ENCODE data around the gene P3H2.

The P3H2 gene

GRCh38 chr3:190125436-190126068 lies 4.9 kb upstream of the P3H2 start:
- DNase-seq (ENCODE audit: low read depth): no peak

DNA sequence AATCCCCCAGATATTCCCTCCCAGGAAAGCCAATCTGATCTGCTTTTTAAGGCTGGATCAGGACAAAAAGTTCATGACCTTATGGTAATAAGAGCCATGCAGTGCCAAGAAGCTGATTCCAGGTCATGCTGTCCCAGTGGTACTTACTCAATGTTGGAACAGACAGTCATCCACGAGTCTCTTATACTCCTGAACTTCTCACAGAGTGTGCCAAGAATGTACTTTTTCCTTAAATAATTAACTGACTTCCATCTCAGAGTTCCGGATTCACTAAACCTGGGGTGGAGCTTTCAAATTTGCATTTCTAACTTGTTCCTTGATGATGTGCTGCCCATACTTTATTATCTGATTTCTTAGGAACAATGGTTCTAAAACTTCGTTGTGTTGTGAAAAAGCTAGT lies 3.4 kb upstream of the P3H2 start:
- DNase-seq (ENCODE audit: low read depth): no peak

- DNase-seq (ENCODE audit: low read depth): no peak
Measured at GRCh38 chr3:190122198-190122771, 1.6 kb upstream of the P3H2 start.

- no peak for DNase-seq (ENCODE audit: low read depth)
Measured at GRCh38 chr3:190121383-190121782, 686 bp upstream of the P3H2 start.

GRCh38 chr3:190121061-190121377 lies 322 bp upstream of the P3H2 start:
- no peak for DNase-seq (ENCODE audit: low read depth)

- no peak for DNase-seq (ENCODE audit: low read depth)
Measured at GRCh38 chr3:190119461-190120268, 1.0 kb downstream of the P3H2 start.

DNA sequence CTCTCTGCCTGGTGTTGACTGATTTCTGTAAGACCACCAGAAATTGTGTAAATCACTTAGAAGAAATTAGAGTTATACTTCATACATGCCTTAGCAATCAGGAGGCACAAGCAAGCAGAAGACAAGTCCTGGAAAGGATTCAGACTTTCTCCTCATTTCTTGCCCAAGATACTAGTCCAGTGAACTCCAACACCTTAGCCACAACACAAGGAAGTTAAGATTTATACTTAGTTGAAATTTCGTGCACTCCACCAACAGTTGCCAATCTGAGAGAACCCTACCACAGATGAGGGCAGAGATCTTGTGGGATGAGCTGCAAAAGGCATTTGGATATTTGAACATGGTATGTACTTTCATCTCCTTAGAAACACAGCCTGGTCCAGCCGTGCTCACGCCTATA lies 2.3 kb downstream of the P3H2 start:
- no peak for DNase-seq (ENCODE audit: low read depth)

- DNase-seq (ENCODE audit: low read depth): no peak
Measured at GRCh38 chr3:190117981-190118380, 2.7 kb downstream of the P3H2 start.

- DNase-seq (ENCODE audit: low read depth): no peak
Measured at GRCh38 chr3:190116551-190117067, 4.1 kb downstream of the P3H2 start.

GRCh38 chr3:190110826-190111225 lies 9.9 kb downstream of the P3H2 start:
- DNase-seq (ENCODE audit: low read depth): no peak

DNA sequence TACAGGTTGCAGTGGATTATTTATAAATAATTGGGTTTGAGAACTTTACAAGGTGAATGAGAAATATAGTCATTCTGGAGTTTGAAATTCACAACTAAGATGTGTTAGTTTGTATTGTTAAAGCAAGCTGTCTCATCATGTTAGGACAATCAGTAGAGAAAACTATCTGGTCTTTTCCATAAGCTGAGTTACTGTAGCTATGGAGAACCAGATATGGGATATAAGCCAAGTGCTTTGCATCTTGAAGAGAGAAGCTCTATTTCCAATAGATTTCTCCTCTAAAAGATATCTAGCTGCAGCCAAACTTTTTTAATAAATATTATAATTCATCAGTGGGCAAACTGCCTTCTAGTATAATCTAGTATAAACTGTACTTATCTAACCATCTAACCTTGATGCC lies 11.3 kb downstream of the P3H2 start:
- DNase-seq (ENCODE audit: low read depth): no peak

GRCh38 chr3:190108804-190109203 lies 11.9 kb downstream of the P3H2 start:
- DNase-seq (ENCODE audit: low read depth): no peak

- no peak for DNase-seq (ENCODE audit: low read depth)
Measured at GRCh38 chr3:190105876-190106275, 14.8 kb downstream of the P3H2 start.

GRCh38 chr3:190101320-190102011 lies 19.2 kb downstream of the P3H2 start:
- DNase-seq (ENCODE audit: low read depth): no peak

DNA sequence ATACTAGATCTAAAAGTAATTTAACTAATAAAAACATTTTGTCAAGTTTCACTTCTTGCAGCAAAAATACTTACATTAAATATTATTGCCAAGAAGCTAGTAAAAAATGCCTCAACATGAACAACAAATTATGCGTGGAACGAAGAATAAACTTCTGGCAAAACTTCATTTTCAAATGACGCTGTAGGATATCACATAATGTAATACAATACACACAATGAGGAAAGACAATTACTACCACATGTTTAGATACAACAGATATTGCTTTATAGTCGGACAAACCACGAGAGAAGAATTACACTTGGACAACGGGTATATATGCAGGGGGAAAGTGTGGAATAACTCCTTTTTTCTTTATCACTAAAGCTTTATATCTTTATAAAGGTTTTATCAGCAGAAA lies 21.6 kb downstream of the P3H2 start:
- DNase-seq (ENCODE audit: low read depth): no peak

GRCh38 chr3:190097617-190098016 lies 23.1 kb downstream of the P3H2 start:
- no peak for DNase-seq (ENCODE audit: low read depth)

- DNase-seq (ENCODE audit: low read depth): no peak
Measured at GRCh38 chr3:190097025-190097424, 23.7 kb downstream of the P3H2 start.

GRCh38 chr3:190096345-190096744 lies 24.4 kb downstream of the P3H2 start:
- no peak for DNase-seq (ENCODE audit: low read depth)

DNA sequence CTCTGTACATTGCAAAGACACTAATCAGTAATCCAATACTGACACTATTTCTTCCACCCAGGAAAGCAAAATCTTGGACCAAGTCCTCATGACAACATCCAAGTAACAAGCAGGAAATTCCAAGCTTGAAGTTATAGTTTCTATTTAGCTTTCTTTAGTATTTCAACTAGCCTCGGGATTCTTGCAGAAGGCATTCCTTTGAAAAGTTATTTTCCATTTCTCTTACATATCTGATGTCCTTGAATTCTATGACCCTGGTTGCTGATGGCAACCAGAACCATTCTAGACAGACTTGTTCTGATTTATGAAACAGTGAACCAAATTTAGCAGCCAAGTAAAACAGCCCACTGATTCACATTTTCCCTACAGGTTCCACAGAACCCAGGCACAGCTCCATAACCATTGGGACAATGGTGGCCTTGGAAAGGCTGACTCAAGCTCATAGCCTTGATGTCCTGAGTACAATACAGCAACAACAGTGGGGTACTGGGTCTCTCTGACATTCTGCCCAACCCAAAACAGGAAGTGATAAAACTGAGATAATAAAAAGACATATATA lies 26.5 kb downstream of the P3H2 start:
- DNase-seq (ENCODE audit: low read depth): no peak

- no peak for DNase-seq (ENCODE audit: low read depth)
Measured at GRCh38 chr3:190092250-190092649, 28.4 kb downstream of the P3H2 start.

DNA sequence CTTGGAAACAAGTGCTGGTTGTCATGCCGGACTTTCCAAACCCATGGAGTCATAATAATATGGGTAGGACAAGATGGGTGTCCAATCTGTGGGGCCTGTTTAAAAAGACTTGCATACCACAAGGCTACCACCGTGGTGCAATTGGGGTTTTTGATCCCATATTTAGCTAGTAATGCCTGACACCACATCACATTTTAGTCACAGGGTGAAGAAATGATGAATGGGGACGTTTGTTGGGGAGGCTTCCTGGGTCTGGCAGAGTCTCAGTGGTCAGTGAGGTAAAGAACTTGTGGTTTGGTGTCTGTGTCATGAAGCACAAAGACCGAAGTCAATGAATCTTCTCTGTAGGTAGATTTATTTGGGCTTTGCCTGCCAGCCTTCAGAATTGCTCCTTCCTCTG lies 31.0 kb downstream of the P3H2 start:
- no peak for DNase-seq (ENCODE audit: low read depth)

DNA sequence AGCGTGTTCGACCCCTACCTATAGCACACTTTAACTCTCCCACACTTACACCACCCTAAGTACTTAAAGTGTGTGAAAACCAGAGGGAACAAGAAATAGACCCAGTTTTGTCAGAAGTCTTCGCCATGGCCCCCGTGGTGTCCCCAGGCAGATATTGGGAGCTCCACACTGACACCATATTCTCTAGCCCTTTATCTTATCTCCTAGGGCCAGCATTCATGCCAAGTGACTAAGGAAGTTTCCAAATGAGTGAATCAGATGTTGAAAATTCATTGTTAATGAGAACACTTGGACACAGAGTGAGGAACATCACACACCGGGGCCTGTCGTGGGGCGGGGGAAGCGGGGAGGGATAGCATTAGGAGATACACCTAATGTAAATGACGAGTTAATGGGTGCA lies 31.8 kb downstream of the P3H2 start:
- DNase-seq (ENCODE audit: low read depth): no peak

- no peak for DNase-seq (ENCODE audit: low read depth)
Measured at GRCh38 chr3:190086191-190086590, 34.5 kb downstream of the P3H2 start.

Measured in CMK (cell line).